GM23248 (cell line): Measurements from ENCODE around the gene RTN4R. TPM values are rescaled to one million over a fixed set of nuclear protein-coding genes. Genes with fewer than 3 reads are reported as not detected.

Experiments used
- DNase-seq: peaks from one replicate; pipeline ENCODE4 v3.0.0-alpha.2; 2015
- H2AFZ ChIP-seq: fragments of 200-600 bp; sonication (generic); 2 replicates; pipeline ENCODE4 v1.6.1; 2016; ENCODE audit warnings: antibody characterized with exemption
- H3F3A ChIP-seq: fragments of 200-600 bp; sonication (generic); 2 replicates; pipeline ENCODE4 v1.6.1; 2016; ENCODE audit warnings: mild to moderate bottlenecking, antibody characterized with exemption, mixed run types; ENCODE audit not compliant: insufficient read depth
- H3K27ac ChIP-seq: fragments of 200-600 bp; sonication (generic); 2 replicates; pipeline ENCODE4 v1.5.1; 2016; ENCODE audit warnings: mild to moderate bottlenecking
- H3K27me3 ChIP-seq: fragments of 200-600 bp; sonication (generic); replicated peaks from 2 replicates; pipeline ENCODE4 v1.6.1; 2016; ENCODE audit warnings: mild to moderate bottlenecking; ENCODE audit not compliant: insufficient read depth
- H3K36me3 ChIP-seq: fragments of 200-600 bp; sonication (generic); 2 replicates; pipeline ENCODE4 v1.6.1; 2016; ENCODE audit warnings: low read depth, mild to moderate bottlenecking
- H3K4me1 ChIP-seq: fragments of 200-600 bp; sonication (generic); 2 replicates; pipeline ENCODE4 v1.6.1; 2016; ENCODE audit warnings: mild to moderate bottlenecking; ENCODE audit not compliant: insufficient read depth
- H3K4me2 ChIP-seq: fragments of 200-600 bp; sonication (generic); one replicate; pipeline ENCODE4 v1.6.1; 2016; ENCODE audit warnings: mild to moderate bottlenecking; ENCODE audit not compliant: unreplicated experiment
- H3K4me3 ChIP-seq: fragments of 200-600 bp; sonication (generic); 2 replicates; pipeline ENCODE4 v1.5.1; 2016; ENCODE audit warnings: mild to moderate bottlenecking
- H3K79me2 ChIP-seq: fragments of 200-600 bp; sonication (generic); 2 replicates; pipeline ENCODE4 v1.6.1; 2016; ENCODE audit warnings: mild to moderate bottlenecking; ENCODE audit not compliant: insufficient read depth
- H3K9ac ChIP-seq: fragments of 200-600 bp; sonication (generic); 2 replicates; pipeline ENCODE4 v1.6.1; 2016; ENCODE audit warnings: mild to moderate bottlenecking
- H3K9me2 ChIP-seq: fragments of 200-600 bp; sonication (generic); 2 replicates; pipeline ENCODE4 v1.6.1; 2016; ENCODE audit warnings: mixed run types, mild to moderate bottlenecking, moderate library complexity; ENCODE audit not compliant: insufficient read depth
- H3K9me3 ChIP-seq: fragments of 200-600 bp; sonication (generic); one replicate; pipeline ENCODE4 v1.6.1; 2017; ENCODE audit warnings: low read depth
- H4K20me1 ChIP-seq: fragments of 200-600 bp; sonication (generic); 2 replicates; pipeline ENCODE4 v1.6.0; 2016; ENCODE audit not compliant: insufficient read depth
- EZH2 ChIP-seq: fragments of 200-600 bp; sonication (generic); IDR thresholded peaks from 2 replicates; pipeline ENCODE4 v1.6.1; 2018; ENCODE audit warnings: antibody characterized with exemption, mild to moderate bottlenecking; ENCODE audit not compliant: insufficient read depth, poor library complexity, severe bottlenecking
- EZH2phosphoT487 ChIP-seq: fragments of 200-600 bp; sonication (generic); IDR thresholded peaks from 2 replicates; pipeline ENCODE4 v1.6.1; 2018; ENCODE audit warnings: antibody characterized with exemption, moderate library complexity, mild to moderate bottlenecking, low read depth; ENCODE audit not compliant: insufficient read depth
- WGBS, 2 experiments: methylation state at CpG; one replicate each; pipeline ENCODE4 v1.1.6; 2015 to 2017; ENCODE audit warnings: low lambda C conversion rate in 2 of 2, low coverage in 1 of 2; ENCODE audit errors: missing lambda C conversion rate in 2 of 2; 5-methylcytosine and 5-hydroxymethylcytosine counted together
- in situ Hi-C: fragments of 300-500 bp; cut with MboI; formaldehyde crosslinking; loops from 2 replicates; pipeline ENCODE4 v1.15.0; 2020
- polyA plus RNA-seq: library from polyadenylated mRNA; unstranded; fragments of >200 nt; fragmentation: Nextera tagmentation; extraction: Ambion mirVana; gene quantifications from 2 replicates; pipeline ENCODE4 v1.2.1, GENCODE V29; 2016
- total RNA-seq: library from RNA; depleted of rRNA; stranded (reverse); fragments of >200 nt; shearing (Covaris generic); gene quantifications from 2 replicates; pipeline ENCODE4 v1.2.3, GENCODE V29; 2014

RTN4R gene
- total and polyA plus RNA-seq, 2 experiments from 2014 or later, result 0.25 TPM; not detected in 1

- no peak for DNase-seq
Observed at GRCh38 chr22:20232781-20233180, 35.3 kb downstream of the RTN4R start.

GRCh38 chr22:20232237-20232598 lies 35.9 kb downstream of the RTN4R start:
- H2AFZ ChIP-seq, result no peak overlapping the region
- no peaks in the 10 kb centered on the region for H3K79me2 ChIP-seq
- no peaks in the 10 kb centered on the region for H3K9me3 ChIP-seq
- no peak overlapping the region for H3K9ac ChIP-seq
- H3F3A ChIP-seq, result no peaks in the 10 kb centered on the region
- H3K27me3 ChIP-seq, result peaks cover 2% of the 10 kb centered on the region; the same call in 1 of the 2 replicates
- DNase-seq, result no peak
- no peaks in the 10 kb centered on the region for H3K4me1 ChIP-seq
- TF ChIP-seq EZH2 (no peak), EZH2phosphoT487 (no peak)
- in situ Hi-C loops, result no loop called here
- no peak overlapping the region for H3K4me3 ChIP-seq
- H3K4me2 ChIP-seq, result no peak overlapping the region
- no peaks in the 10 kb centered on the region for H3K36me3 ChIP-seq
- WGBS, 2 experiments, result 70 to 74% methylated on average over 6 of the region's 6 CpGs
- H3K27ac ChIP-seq, result no peak overlapping the region
- no peaks in the 10 kb centered on the region for H4K20me1 ChIP-seq
- H3K9me2 ChIP-seq, result no peaks in the 10 kb centered on the region

More at GRCh38 chr22:20232781-20233180, 35.3 kb downstream of the RTN4R start:
- Histone ChIP-seq H3K36me3 (no peaks in the 10 kb centered on the region), H3K9ac (no peak overlapping the region), H4K20me1 (no peaks in the 10 kb centered on the region), H3K4me3 (no peak overlapping the region), H3F3A (no peaks in the 10 kb centered on the region), H3K4me1 (no peaks in the 10 kb centered on the region), H3K9me2 (no peaks in the 10 kb centered on the region), H3K9me3 (no peaks in the 10 kb centered on the region), H2AFZ (no peak overlapping the region), H3K4me2 (no peak overlapping the region), H3K27ac (no peak overlapping the region), H3K27me3 (peaks cover 2% of the 10 kb centered on the region; the same call in 1 of the 2 replicates), H3K79me2 (no peaks in the 10 kb centered on the region)
- 69 to 70% methylated on average over 9 of the region's 9 CpGs for whole genome bisulfite sequencing, 2 experiments
- TF ChIP-seq EZH2phosphoT487, result no peak
- no peak for TF ChIP-seq EZH2
- in situ Hi-C loops, result no loop called here

- H3K4me2 ChIP-seq, result no peak overlapping the region
- in situ Hi-C loops, result no loop called here
- H2AFZ ChIP-seq, result no peak overlapping the region
Observed at GRCh38 chr22:20231514-20232236, 36.4 kb downstream of the RTN4R start.

GRCh38 chr22:20230777-20231420 lies 37.2 kb downstream of the RTN4R start:
- Histone ChIP-seq H3K4me1 (no peaks in the 10 kb centered on the region), H3K9me2 (no peaks in the 10 kb centered on the region), H3K4me2 (no peak overlapping the region), H3K27ac (no peak overlapping the region), H3F3A (no peaks in the 10 kb centered on the region), H3K79me2 (no peaks in the 10 kb centered on the region), H2AFZ (no peak overlapping the region), H3K4me3 (no peak overlapping the region), H3K9me3 (no peaks in the 10 kb centered on the region), H4K20me1 (no peaks in the 10 kb centered on the region), H3K9ac (no peak overlapping the region), H3K36me3 (no peaks in the 10 kb centered on the region), H3K27me3 (peaks cover 2% of the 10 kb centered on the region; the same call in 1 of the 2 replicates)
- DNase-seq, result no peak
- WGBS, 2 experiments, result 59% methylated on average over 8 to 11 of the region's 11 CpGs
- in situ Hi-C loops, result no loop called here
- TF ChIP-seq EZH2phosphoT487 (no peak), EZH2 (no peak)

More at GRCh38 chr22:20231514-20232236, 36.4 kb downstream of the RTN4R start:
- no peaks in the 10 kb centered on the region for H3K36me3 ChIP-seq
- H3K9ac ChIP-seq, result no peak overlapping the region
- no peaks in the 10 kb centered on the region for H3K9me2 ChIP-seq
- no peaks in the 10 kb centered on the region for H3K9me3 ChIP-seq
- no peak overlapping the region for H3K27ac ChIP-seq
- H4K20me1 ChIP-seq, result no peaks in the 10 kb centered on the region
- no peaks in the 10 kb centered on the region for H3F3A ChIP-seq
- no peak overlapping the region for H3K4me3 ChIP-seq
- TF ChIP-seq EZH2phosphoT487 (no peak), EZH2 (no peak)
- WGBS, 2 experiments, result 61 to 66% methylated on average over 16 of the region's 17 CpGs
- peaks cover 2% of the 10 kb centered on the region; the same call in 1 of the 2 replicates for H3K27me3 ChIP-seq
- no peak for DNase-seq
- H3K4me1 ChIP-seq, result no peaks in the 10 kb centered on the region
- no peaks in the 10 kb centered on the region for H3K79me2 ChIP-seq
